HG03095 (cell line): ENCODE measurements around the gene AATF.

ENCODE experiments used
- ATAC-seq: cut with Tn5 transposase; IDR thresholded peaks from one replicate; pipeline ENCODE4 v1.9.1; 2021; ENCODE audit warnings: moderate library complexity; ENCODE audit not compliant: unreplicated experiment

The AATF gene

GRCh38 chr17:36941265-36942010 lies 7.3 kb upstream of the AATF start:
- ATAC-seq = no peak

GRCh38 chr17:36942019-36942599 lies 6.6 kb upstream of the AATF start:
- no peak for ATAC-seq

DNA sequence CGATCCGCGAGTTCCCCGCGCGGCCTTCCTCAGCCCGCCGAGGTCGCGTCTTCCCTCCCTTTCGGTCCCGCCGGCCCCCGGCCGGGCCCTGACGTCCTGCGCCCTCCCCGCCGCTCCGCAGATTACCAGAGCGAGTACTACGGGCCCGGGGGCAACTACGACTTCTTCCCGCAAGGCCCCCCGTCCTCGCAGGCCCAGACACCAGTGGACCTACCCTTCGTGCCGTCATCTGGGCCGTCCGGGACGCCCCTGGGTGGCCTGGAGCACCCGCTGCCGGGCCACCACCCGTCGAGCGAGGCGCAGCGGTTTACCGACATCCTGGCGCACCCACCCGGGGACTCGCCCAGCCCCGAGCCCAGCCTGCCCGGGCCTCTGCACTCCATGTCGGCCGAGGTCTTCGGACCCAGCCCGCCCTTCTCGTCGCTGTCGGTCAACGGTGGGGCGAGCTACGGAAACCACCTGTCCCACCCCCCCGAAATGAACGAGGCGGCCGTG lies 6.1 kb upstream of the AATF start:
- no peak for ATAC-seq

- ATAC-seq = no peak
Measured at GRCh38 chr17:36943250-36944191, 5.2 kb upstream of the AATF start.

DNA sequence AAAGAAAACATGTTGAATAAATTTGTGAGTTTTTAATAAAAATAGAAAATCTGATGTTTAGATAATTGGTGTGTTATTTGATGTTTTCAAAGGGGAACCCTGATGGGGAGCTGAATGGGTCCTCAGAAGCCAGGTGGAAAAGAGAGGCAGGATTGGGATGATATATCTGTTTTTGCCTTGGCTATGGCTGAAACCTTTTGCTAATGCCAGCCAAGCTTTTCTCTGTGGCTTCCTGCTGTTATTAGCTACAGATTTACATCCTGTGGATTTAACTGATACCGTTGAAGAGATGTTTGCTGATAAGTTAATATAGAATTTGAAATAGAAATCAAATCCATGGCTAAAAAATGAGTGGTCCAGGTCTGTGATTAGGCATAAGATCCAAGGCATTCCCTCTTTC lies 4.2 kb upstream of the AATF start:
- no peak for ATAC-seq

DNA sequence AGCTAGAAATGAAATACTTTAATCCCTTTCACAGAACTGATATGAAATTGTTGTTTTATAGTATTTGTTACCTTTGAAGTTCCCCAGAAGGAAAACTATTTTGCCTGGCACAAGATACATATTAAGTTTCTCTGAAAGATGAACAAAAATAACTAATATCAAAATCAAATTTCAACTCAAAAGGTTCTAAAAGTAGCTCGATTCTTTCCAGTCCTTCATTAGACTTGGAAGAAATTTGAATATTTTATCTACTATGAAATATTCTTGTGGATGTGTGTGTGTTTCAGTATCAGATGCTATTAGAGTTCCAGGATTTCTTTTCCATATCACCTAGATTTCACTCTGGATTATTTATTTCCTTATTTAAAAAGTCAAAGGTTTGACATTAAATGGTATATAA lies 3.6 kb upstream of the AATF start:
- ATAC-seq = no peak

- ATAC-seq = no peak
Measured at GRCh38 chr17:36945959-36946725, 2.6 kb upstream of the AATF start.

DNA sequence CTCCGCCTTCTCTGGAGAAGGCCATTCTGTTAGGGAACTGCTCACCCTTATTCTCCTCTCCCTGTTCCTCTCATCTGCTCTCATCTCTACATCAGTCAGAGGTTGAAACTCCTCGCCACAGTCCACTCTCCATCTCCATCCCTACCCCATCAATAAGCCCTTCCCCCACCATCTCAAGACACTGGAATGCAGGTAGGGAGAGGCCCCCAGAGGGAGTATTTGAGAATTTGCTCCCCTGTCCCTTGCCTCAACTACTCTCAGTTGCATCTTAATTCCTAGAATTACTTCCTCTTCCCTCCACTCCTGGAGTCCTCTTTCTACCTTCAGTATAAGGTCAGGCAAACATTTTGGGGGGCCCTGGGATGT lies 2.0 kb upstream of the AATF start:
- ATAC-seq = no peak

GRCh38 chr17:36947922-36948716 lies 635 bp upstream of the AATF start:
- ATAC-seq = no peak

GRCh38 chr17:36949461-36949927 lies 740 bp downstream of the AATF start:
- no peak for ATAC-seq

GRCh38 chr17:36950027-36950426 lies 1.3 kb downstream of the AATF start:
- ATAC-seq = no peak

DNA sequence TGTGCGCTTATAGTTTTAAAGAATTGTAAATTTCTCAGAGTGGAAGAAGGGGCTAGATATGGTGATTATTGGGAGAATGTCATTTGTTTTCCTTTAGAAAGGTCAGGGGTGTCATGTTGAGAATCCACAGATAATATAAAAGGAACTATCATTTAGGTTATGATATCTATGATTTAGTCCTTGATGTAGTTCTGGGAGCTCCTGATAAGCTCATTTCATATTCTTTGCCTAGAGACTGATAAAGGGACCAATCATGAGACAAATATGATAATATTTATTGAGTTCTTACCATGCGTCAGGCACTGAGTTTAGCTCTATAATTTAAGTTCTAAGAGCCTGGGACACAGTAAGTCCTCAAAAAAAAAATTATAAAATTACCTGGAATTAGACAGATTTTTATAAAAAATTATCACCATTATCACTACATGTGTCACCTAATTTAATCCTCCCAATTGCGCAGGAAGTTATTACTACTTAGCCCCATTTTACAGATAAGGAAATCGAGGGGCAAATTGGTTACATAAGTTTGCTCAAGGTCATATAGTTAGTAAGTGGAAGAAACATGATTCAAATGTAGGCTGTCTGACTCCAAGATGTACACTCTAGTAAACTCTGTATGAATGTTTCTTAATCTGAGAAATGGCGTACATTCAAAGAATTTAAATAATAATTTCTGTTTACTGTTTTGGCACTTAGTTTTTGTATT lies 2.5 kb downstream of the AATF start:
- ATAC-seq = no peak

DNA sequence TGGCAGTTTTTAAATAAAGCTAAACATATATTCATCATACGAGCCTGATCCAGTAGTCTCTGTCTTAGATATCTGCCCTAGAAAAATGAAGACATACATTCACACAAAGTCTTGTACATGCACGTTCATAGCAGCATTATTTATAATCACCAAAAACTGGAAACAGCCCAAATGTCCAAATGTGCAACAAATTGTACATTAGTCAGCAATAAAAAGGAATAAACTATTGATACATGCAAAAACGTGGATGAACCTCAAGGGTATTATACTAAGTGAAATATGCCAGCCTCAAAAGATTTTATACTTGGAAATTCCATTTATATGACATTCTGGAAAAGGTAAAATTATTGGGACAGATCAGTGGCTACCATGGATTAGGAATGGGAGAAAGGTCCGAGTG lies 22.8 kb downstream of the AATF start:
- ATAC-seq = no peak

DNA sequence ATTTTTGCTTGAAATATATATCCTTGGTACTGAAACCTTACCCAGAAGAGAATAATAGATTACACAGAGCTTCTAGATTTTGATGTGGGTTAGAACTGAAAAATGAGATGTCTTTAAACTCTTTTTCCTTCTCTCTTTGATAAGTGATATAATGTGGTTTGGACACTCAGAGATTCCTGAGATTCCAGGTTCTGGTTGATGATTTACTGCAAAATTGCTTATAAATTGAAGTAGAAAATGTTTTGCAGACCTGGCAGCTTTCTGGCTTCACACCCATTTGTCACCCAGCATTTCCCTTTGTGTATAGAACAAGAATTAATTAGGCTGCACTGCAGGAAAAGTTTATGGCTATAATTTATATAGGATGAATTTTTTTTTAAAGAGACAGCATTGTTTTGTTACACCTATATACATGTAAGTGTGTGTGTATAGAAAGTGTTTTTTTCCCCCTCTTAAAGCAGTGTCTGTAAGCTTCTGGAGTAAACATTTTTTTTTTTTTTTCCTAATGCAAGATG lies 23.5 kb downstream of the AATF start:
- no peak for ATAC-seq

DNA sequence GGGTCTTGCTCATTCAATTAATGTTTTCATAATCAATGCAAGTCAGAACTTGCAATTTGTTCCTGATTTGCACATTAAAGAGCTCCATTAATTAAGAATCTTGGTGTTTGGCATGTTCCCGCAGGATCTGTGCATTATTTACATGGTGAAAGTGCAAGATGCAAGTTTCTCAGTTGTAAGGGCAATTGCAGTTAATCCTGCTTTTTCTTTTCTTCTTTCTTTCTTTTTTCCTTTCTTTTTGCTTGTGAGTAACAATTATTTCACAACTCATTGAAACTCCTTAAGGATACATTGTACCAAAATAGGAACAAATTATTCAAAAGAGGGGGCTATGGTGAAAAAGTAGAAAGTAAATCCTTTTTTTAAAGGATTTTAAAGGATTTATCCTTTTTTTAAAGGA lies 24.2 kb downstream of the AATF start:
- ATAC-seq = no peak

- no peak for ATAC-seq
Measured at GRCh38 chr17:36975922-36976515, 27.3 kb downstream of the AATF start.

DNA sequence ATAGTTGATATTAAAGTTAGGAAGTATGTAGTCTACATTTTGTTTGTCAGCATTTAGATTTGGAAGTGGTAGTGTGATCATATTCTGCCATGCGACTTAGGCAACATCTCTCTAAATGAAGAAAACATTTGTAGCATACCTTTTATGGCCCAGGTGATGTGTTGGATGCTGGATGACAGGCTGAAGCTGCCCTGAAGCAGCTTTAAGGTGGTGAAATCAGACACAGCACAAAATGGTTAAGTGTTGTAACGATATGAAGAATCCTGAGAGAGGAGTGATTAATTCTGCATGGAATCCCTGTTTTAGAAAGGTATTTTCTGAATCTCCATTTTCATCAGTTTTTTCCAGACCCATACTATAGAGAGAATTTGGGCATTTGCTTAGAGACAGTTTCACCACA lies 28.3 kb downstream of the AATF start:
- no peak for ATAC-seq

DNA sequence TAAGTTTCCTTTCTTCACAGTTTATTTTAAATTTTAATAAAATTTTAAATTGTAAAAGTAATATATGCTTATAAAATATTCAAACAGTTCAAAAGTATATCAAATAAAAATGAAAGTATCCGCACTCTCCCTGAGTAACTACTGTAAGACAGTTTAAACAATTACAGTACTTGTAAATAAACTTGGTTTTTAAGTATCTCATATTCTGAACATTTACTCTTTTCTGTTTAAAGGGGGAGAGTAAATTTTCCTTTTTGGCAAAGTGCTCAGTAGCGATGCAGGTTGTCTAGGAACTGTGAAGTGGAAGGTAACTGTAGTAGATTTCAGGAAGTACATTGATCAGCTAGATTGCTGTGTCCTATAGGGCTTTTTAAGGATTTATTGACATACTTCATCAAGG lies 28.8 kb downstream of the AATF start:
- ATAC-seq = no peak
